A549 (cell line): Measurements from ENCODE around the gene ZDHHC19.

Experiments
- ELK1 ChIP-seq: fragments of 150-350 bp; IDR thresholded peaks from 2 replicates; pipeline ENCODE4 v1.6.1; 2014; ENCODE audit warnings: low read depth, mild to moderate bottlenecking, low read length
- PHF8 ChIP-seq: fragments of 200-600 bp; sonication (generic); IDR thresholded peaks from 2 replicates; pipeline ENCODE4 v1.6.1; 2016; ENCODE audit warnings: low read depth, mild to moderate bottlenecking, antibody characterized with exemption, moderate library complexity, borderline replicate concordance
- ZNF302 ChIP-seq: fragments of 250-450 bp; sonication (Bioruptor Pico); IDR thresholded peaks from 2 replicates; pipeline ENCODE4 v1.9.0; 2021; ENCODE audit warnings: inconsistent platforms, mild to moderate bottlenecking, moderate library complexity
- TF ChIP-seq, protein P1 (sequence below): IDR thresholded peaks from 2 replicates; pipeline ENCODE4 v1.6.1; 2012
- TF ChIP-seq, protein P2 (sequence below): fragments of >200 bp; sonication (Bioruptor Twin); formaldehyde crosslinking; IDR thresholded peaks from 3 replicates; pipeline ENCODE4 v1.5.1; 2016

- TF ChIP-seq, protein P1, sequence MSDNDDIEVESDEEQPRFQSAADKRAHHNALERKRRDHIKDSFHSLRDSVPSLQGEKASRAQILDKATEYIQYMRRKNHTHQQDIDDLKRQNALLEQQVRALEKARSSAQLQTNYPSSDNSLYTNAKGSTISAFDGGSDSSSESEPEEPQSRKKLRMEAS: no peak
- no peak for TF ChIP-seq ELK1
- TF ChIP-seq PHF8: no peak
- TF ChIP-seq, protein P2, sequence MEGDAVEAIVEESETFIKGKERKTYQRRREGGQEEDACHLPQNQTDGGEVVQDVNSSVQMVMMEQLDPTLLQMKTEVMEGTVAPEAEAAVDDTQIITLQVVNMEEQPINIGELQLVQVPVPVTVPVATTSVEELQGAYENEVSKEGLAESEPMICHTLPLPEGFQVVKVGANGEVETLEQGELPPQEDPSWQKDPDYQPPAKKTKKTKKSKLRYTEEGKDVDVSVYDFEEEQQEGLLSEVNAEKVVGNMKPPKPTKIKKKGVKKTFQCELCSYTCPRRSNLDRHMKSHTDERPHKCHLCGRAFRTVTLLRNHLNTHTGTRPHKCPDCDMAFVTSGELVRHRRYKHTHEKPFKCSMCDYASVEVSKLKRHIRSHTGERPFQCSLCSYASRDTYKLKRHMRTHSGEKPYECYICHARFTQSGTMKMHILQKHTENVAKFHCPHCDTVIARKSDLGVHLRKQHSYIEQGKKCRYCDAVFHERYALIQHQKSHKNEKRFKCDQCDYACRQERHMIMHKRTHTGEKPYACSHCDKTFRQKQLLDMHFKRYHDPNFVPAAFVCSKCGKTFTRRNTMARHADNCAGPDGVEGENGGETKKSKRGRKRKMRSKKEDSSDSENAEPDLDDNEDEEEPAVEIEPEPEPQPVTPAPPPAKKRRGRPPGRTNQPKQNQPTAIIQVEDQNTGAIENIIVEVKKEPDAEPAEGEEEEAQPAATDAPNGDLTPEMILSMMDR: no peak
- no peak for TF ChIP-seq ZNF302 (CRISPR knock-in tag)
These were observed 4.4 kb upstream of the ZDHHC19 start for GRCh38 chr3:196215493-196216020.
